HTR-8/SVneo (cell line): ENCODE results near the gene LSG1.

Source experiments
- DNase-seq: peaks from one replicate; pipeline ENCODE4 v3.0.0; 2011; ENCODE audit warnings: low spot score, mixed read lengths; ENCODE audit not compliant: insufficient read length
- FAIRE-seq: peaks from 2 replicates; lab custom pipeline; 2011; peaks lifted over from hg19 to GRCh38; lab: Jason Lieb, UNC

Gene LSG1

DNA sequence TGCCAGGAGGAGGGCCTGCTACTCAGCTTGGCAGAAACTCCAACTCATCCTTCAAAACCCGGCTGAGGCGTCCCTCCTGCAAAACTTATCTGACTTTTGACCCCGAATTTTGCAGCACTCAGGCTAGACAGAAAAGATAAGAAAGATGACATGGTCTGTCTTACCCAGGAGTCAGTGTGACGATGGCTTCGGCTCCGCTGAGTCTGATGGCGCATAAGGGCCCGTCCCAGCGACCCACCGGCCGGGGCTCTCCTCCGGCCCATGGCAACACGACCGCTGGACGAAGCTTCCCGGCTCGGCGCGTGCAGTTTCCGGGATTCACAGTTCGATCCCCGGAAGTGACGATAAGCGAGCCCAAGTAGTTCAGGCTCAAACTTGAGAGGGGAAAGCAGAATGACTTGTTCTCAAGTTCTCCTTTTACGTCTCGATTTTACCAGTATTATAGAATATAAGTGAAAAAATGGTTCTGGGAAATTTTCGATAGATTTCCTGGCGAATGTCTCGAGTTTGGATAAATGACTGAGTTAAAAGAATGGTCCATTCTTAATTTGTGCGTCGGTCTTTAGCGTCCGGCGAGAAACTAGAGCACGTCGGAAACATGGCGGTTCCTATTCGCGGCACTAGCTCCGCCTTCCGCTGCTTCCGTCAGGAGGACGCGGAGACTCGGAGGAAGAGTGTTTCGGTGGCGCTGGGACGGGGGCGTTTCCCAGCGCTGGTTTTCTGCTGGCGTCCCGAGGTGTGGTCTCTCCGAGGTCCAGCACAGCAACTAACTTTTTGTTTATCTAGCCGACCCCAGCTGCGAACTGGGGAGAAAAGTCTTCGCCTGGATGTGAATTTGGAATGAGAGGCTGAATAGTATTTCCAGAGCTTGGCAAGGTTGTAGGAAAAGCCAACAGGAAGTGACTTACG lies at the start of gene LSG1:
Gene LSG1 (minus strand): TSS at position 292 of the 909 bp plus-strand sequence. CDS start 29 bp downstream, at position 263.
- FAIRE-seq = peak; percentile 51
- peak; percentile 92 for DNase-seq

DNA sequence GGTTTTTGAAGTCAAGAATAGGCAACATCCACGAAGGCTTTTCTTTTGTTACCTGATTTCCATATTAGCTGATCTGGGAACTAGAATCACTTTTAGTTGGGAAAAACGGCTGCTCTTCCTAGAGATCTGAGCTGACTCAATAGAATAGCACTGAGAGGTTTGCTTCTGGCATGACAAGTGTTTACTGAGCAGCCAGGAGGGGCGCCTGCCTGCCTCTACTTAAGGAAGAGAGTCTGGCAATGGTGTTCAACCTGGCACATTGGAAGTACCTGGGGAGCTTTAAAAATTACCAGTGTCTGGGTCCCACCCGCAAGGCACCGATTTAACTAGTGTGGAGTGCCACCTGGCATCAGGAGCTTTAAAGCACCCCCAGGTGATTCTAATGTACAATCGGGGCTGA lies 48.1 kb upstream of the LSG1 start:
- no peak for DNase-seq
- FAIRE-seq = no peak

DNA sequence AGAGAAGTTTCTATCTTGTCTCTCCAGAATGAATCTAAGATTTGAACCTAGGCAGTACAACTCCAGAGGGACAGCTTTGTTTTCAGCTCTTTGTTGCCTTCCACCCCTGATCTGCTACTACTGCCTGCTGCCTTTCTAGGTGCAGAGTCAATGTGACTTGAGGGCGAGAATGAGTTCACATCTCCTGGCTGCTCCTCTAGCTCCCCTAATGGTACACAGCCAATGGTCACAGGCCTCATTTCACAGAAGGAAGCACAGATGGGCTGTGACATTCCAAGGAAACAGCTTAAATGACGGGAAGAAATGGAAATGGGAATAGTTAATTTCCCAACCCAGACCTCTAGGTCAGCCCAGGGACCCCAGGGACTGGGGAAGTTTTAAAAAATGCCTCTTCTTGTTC lies 46.1 kb upstream of the LSG1 start:
- no peak for DNase-seq
- no peak for FAIRE-seq

DNA sequence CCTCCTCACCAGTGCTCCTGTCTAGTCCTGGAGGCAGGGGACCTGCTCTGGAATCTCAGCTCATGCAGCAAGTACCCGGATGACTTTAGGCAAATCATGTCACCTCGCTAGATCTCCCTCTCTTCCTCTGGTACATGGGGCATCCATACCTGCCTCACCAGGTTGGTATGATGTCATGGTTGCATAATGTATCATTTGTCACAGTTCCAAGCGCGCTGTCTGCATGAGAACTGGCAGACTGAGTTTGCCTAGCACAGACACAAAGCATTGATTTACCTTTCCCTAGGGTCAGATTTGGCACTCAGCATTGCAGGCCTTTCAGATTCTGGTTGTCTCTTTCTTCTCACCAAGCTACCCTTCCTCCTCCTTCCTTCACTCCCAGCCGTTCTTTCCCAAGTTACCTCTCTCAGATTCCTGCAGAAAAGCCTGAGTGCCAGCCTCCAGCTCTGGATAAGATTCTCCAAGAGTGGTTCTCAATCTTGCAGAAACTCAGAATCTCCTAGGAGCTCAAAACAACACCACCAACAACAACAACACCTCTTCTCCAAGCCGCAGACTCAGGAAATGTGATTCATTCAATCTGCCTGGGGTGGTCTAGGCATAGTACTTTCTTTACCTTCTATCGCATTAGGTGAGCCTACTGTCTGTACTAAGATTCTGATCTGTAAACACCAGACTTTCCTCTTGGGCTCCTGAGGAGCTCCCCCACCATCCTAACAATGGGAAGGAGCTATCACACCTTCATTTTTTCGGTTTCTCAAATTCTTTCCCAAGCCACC lies 43.2 kb upstream of the LSG1 start:
- FAIRE-seq (no peak), DNase-seq (no peak)

DNA sequence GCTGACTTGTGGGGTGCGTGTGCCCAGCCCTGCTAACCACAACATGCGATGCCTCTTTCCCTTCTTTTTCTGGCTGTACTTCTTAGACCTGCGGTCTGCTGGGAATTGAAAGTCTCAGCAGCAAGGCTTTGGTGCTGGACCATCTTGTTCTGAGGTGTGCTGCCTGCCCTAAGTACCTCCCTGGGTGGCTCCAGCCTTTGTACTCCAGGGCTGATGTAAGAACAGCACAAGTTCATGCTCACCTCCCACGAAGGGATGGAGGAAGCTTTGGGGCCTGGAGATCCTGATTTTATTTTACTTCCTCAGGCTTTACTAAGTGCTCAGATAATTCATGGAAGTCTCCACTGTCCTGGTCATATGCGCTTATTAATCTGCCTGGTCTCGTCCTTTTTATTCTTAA lies 42.6 kb upstream of the LSG1 start:
- no peak for FAIRE-seq
- no peak for DNase-seq

DNA sequence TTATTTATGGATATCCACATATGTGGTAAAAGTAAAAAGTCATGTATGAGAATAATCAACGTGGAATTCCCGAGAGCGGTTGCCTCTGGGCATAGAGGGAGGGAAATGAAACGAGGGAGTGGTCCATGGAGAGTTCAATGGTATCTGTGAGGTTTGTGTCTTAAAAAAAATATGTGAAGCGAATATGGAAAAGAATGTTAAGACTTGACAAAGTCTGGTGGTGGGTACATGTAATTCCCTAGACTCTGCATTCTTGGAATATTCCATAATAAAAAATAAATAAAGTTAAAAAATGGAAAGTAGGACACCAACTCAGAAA lies 42.1 kb upstream of the LSG1 start:
- DNase-seq (no peak), FAIRE-seq (no peak)

DNA sequence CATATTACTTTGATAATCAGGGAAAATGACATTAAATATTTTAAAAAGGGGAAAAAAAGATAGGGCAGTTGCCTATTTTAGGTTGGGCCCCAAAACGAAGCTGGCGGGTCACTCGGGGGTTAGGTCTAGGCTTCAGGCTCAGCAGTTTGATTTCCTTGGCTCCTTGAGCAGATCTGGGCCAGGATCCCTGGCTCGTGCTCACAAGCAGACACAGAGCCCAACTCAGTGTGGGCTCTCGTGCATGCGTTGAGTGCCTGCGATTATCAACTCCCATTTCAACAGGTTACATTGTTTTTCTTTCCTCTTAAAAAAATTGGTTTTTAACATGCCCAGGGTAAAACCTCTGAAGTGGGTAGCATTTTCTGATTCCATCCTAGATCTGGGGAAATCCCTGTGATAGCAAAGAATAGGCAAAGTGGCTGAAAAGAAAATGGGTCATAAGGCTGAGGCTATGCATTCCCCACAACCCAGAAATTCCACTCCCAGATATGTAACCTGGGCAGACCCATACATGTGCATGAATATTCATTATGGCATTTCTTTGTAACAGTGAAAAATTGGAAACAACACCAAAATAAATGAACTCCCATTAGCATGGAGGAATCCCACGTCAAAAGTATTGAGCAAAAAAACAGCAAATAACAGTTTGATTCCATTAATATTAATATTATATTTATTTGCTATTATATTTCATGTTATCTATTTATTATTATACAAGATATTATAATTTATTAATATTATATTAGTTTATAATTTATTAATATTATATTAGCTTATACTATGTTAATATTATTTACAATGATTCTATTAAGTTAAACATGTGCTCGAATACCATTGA lies 41.5 kb upstream of the LSG1 start:
- DNase-seq = no peak
- no peak for FAIRE-seq

DNA sequence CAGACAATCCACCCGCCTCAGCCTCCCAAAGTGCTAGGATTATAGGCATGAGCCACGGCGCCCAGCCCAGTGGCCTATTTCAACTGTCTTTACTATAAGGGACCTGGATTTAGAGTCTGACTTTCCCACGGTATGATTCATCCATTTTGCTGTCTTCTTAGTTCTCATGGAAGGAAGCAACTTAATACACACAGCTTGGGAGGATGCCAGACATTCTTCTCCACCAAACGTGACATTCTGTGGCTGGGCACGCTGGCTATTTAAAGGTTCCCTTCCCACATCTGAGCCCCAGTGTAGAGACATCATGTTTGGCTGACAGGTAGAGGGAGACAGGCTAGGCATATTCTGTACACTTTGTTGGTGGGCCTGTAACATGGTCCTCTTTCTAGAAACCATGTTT lies 39.9 kb upstream of the LSG1 start:
- peak; percentile 49 for FAIRE-seq
- peak; percentile 88 for DNase-seq

DNA sequence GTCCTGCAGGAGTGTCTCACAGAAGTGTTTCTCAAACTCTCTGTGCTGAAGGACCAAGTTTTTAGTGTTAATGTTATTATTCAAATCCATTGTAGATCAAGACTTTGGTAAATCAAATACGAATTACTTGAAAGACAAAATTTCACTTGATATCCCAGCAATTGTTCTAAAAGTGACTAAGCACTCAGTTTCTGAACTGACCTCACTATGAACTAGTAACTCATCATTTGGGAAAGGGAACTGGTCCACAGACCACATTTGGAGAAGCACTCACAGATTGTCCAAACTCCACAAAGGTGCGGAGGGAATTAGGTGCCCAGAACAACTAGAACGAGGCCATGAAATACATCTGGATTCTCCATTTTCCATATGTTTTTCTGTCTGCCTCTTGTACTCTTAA lies 39.3 kb upstream of the LSG1 start:
- no peak for DNase-seq
- FAIRE-seq = no peak

DNA sequence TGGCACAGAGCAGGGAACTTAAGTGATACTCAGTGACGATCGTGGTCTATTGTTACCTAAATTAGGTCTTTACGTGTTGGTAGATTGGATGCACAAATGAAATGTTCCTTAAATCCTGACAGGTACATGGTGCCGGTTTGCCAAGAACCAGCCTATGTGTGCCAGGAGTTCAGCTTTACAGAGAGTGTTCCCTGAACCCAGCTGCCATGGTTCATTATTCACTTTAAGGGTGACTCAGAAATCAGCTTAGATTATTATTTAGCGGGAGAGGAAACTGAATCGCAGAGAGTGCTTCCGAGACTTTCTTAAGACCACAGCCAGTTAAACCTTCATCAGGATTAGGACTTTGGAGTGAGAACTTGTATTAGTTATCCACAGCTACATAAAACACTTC lies 35.2 kb upstream of the LSG1 start:
- DNase-seq = no peak
- FAIRE-seq = no peak

DNA sequence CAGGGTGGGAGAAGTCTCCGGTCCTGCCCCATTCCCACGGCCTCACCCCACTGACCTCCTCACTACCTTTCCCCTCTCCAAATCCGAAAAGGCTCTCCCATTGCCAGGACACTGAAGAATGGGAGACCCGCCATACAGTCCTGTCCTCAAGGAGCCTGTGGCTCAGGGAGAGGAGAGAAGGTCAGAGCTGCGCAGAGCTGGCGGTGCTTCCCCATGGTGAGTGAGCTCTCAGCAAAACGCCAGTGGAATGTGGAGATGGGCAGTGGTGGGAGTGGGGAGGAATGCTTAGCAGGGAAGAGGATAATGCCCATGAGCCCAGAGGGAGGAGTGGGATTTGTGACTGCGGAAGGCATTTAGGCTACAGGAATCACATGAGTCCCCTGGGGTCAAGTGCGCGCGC lies 33.8 kb upstream of the LSG1 start:
- FAIRE-seq (no peak), DNase-seq (no peak)

DNA sequence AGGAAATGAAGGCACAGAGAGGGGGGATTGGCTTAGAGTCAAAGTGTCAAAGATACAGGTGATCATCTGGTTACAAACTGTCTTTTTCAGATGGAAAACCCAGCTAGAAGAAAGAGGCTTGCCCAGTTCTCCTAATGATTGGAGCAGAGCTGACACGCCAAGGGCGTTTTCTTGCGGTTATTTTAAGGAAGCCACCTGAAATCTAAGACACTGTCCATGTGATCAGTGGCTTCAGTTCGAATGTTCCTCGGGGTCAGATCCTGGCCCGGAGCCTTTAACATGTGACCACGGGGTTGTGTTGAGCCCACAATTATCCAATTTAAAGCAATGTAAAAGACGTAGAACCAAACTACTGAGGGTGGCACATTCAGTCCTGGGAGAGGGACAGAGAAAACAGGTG lies 33.2 kb upstream of the LSG1 start:
- DNase-seq = no peak
- no peak for FAIRE-seq

DNA sequence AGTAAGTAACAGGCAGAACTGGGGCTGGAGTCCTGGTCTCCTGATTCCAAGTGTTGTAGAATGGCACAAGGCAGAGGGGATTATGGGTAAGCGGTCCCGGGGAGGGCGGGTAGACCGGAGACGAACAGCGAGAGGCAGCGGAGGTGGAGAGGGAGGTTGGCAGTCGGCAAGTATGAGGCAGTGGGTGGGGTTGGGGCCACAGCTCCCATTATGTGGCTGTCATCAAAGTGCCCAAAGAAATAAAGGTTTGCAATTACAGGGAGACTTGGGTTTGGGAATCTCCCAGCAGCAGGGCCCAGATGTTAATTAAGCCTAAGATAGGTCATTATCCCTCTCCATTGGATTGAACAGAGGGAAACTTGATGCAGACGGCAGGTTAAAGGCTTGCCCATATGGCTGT lies 30.6 kb upstream of the LSG1 start:
- no peak for DNase-seq
- FAIRE-seq = no peak

DNA sequence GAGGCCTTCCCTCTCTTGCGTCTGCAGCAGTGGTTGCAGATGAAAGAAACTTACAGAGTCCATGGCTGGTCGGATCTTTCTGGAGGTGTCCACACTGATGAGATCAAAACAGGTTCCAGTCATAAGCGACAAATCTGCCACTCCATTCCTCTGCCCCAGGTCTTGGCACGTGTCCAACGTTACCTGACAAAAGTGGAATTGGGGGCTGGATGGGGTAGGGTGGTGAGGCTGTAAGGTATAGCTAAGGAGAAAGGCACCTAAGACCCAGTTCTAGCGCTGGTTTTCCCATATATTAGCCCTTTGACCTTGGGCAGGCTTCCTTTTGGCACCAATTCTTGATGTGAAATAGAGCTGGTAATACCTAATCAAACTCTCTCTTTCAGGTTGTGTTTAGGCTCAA lies 24.7 kb upstream of the LSG1 start:
- DNase-seq = no peak
- no peak for FAIRE-seq

DNA sequence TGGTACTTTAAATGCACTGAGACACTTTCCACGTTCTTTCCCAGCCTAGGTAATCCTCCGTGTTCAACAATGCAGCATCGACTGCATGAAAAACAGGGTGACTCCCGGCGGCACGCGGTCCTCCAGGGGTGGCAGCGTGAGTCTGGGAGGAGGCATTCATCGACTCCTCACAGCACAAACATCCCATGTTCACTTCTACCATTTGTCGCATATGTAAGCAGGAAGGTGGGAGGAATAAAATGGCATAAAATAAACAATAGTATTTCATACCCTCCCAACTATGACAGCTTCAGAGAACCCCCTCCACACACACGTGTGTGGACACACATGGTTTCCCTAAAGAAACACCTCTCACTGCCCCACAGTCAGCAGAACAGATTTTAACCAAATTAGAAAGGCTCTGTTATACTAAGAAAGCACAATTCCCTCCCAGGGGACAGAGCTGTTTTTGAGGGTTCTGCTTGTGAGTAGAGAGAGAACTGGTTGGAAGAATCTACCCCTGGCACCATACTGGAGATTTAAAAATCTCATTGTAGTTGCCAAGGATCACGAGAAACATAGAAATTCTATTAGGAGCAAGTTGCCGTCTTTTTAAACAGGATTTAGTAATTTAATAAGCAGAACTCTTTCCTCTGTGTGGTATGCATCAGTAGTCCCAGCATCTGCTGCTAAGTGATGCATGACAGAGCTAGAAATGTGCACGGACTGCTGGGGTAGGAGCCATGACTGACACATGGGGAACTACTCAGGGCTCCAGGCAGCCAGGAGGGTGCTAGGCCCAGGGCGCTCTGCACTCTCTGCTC lies 19.7 kb upstream of the LSG1 start:
- DNase-seq (no peak), FAIRE-seq (no peak)

DNA sequence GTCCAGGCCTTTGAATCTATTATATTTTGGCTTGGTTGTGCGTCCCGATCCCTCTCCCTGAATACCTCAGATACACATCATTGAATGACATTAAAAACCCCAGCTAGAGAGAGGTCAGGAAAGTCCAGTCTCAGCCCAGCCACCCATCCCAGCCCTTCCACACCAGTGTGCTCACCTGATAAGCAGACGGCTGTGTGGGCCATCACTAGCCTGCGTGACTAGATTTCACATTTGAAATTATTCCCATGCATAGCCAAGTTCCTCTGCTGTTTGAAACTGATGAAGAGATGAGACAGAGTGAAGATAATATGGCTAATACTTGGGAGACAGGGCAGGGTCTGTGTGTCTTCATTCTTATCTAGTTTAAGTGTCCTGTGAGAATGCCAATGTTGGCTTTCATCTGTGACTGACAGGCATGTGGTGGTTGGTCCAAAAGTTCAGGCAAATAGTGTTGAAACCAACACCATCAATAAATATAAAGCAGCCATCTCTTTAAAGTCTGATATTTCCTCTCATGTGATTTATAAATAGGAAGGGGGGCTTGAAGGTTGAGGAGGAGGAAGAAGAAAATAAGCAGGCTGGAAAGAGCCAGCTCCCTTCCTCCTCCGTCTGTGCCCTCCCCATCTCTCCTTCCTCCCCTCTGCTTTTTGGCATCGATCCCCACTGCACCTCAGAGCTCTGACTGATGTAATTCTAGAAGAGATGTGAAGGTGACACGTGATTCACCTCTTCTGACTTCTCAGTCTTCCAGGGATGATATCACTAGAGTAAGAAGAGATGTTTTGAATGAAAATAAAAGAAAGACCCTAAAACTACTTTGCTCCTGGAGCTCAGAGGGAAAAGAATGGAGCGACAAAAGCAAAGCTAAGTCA lies 18.7 kb upstream of the LSG1 start:
- FAIRE-seq (no peak), DNase-seq (no peak)

DNA sequence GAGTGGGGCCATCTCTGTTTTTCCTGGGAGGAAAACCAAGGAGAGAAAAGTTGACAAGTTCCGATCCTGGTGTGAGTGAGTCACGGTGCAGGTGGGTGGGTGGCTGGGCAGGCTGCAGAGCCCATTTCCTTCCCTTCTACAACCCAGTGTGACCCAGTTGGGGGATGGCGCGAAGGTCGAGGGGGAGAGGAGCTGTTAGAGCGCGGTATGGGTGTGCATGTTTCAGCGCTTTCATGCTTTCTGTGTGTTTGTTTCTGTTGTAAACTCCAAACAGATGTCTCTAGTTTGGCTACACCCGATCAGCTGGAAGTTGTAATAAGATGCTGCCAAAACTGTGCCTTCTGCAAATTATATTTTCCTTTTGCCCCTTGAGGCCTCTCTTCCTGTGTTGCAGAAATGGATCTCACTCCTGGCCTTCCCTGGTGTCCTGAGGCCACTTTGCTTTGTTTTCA lies 17.5 kb upstream of the LSG1 start:
- no peak for FAIRE-seq
- no peak for DNase-seq

DNA sequence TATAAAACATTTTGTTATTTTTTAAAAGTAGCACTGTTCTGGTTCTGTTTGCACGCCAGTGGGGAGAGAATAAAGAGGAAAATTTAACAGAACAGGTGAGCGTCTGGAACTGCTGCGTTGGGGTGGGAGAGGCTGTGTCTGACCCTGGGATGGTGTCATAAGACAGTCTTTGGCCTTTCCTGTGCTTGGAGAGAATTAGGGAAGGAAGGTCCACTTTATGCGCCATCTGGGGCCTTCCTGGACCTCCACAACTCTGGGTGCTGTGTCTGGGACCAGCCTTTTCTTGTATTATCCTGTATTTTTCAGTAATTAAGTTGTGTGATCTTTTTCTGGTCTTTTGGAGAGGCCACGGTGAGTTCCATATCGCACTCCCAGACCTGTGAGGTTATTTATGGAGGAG lies 17.0 kb upstream of the LSG1 start:
- DNase-seq (no peak), FAIRE-seq (no peak)

DNA sequence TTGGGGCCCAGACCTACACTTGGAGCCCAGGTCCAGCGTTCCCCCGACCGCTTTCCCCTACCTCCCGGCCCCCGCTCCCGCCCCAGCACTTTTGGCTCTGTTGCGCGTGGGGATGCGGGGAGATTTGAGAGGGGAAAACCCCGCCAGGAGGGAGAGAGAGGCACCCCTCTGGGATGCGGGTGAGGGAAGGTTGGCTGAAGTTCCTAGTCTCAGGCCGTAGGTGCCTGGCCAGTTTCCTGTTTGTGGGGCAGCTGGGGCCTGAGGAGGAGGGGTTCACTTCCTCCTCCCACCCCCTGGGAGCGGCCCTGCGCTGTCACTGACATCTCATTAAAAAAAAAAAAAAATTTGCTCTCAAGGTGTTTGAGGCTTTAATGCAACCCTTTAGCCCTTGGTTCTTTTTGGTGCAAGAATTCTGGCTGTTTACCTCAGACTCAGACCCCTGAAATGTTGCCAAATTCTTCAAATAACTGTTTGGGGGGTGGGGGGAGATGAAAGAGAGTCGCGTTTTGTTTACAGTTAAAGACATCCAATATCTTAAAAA lies 16.3 kb upstream of the LSG1 start:
- DNase-seq (peak; percentile 40), FAIRE-seq (no peak)
